ENCODE results near the gene AFDN. TPM values are rescaled to one million over a fixed set of nuclear protein-coding genes. Genes with fewer than 3 reads are reported as not detected.
A peak's percentile ranks its signal among the peaks of the same experiment; 100 is the strongest.

Gene AFDN
- total and polyA plus RNA-seq, 2 donors, result 15.3 to 16.7 TPM

DNA sequence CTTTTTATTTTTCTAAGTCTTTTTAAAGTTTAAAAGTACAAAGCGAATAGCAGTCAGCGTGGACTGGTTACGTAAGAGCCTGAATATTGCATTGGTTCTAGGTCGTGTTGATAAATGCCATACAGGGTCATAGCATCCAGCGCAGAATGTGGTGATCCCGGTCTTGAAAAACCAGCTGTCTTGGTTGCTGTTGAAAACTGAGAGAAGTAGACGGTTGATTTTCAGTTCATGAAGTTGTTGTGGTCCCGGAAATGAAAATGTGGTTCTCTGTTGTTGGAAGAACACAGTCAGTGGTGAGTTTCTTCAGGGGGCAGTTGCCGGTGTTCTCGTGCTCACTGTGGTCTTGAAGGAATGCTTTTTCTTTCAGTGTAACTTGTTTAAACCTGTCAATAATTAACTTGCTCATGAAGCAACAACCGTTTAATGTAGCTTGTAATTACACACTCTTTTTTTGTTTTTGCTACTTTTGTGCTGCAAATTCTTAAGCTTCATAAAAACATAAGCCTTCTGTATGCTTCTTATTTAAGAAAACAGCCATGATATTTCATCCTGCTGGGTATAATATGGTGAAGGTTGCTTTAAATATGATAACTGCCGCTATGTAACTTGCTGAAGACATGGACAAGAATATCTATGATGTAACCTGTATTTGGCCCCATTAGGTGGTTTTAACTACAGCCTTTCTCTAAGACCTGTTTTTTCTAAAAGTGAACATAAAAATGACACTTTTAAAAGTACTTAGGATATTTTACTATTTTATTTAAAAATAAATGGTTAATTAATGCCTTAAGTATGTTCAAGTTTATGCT, 106.0 kb downstream of the AFDN start:
- H3K27ac ChIP-seq (ENCODE audit: low read depth in 1 of 2, low read length in 1 of 2), result peak overlapping the region in 1 of 2 donors; percentile 42
- WGBS, result 93% methylated on average over 12 of the region's 12 CpGs
- H3K4me3 ChIP-seq (ENCODE audit: low read length in 2 of 2), result no peak overlapping the region
- peaks cover 0 to 3% of the 10 kb centered on the region in 2 donors for H3K4me1 ChIP-seq (ENCODE audit: control insufficient read depth in 2 of 2, insufficient read depth in 2 of 2, low read length in 2 of 2)
- no peaks in the 10 kb centered on the region for H3K27me3 ChIP-seq (ENCODE audit: control insufficient read depth in 2 of 2, insufficient read depth in 1 of 2, low read length in 1 of 2)
- DNase-seq (ENCODE audit: low read depth in 6 of 9, low spot score in 9 of 9), result peak in 1 of 9 donors; percentile 13
- H3K9me3 ChIP-seq (ENCODE audit: control insufficient read depth in 2 of 2, insufficient read depth in 1 of 2, low read length in 1 of 2), result no peaks in the 10 kb centered on the region
- no peaks in the 10 kb centered on the region for H3K36me3 ChIP-seq (ENCODE audit: control insufficient read depth in 2 of 2, insufficient read depth in 2 of 2, low read length in 1 of 2)

DNA sequence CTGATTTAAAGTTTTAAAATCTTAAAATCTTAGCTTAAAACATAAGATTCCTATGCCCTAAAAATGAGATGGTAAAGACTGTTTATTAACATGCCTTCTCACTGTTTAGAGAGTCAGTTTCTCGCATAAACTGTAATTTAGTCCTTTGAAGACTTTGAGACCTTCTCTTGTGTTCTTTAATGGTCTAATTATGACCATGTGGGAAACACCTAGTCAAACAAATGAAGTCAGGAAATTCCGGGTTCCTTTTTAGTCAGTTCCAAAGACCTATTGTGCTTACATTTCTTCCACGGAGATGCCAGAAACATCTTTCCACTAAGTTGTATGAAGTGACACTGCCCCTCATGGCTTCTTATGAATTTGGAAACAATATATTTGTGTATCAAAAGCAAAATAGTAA, 106.6 kb downstream of the AFDN start:
- Histone ChIP-seq H3K27me3 (ENCODE audit: control insufficient read depth in 2 of 2, insufficient read depth in 1 of 2, low read length in 1 of 2) (no peaks in the 10 kb centered on the region), H3K27ac (ENCODE audit: low read depth in 1 of 2, low read length in 1 of 2) (no peak overlapping the region), H3K9me3 (ENCODE audit: control insufficient read depth in 2 of 2, insufficient read depth in 1 of 2, low read length in 1 of 2) (no peaks in the 10 kb centered on the region), H3K4me3 (ENCODE audit: low read length in 2 of 2) (no peak overlapping the region), H3K4me1 (ENCODE audit: control insufficient read depth in 2 of 2, insufficient read depth in 2 of 2, low read length in 2 of 2) (peaks cover 0 to 3% of the 10 kb centered on the region in 2 donors), H3K36me3 (ENCODE audit: control insufficient read depth in 2 of 2, insufficient read depth in 2 of 2, low read length in 1 of 2) (no peaks in the 10 kb centered on the region)
- WGBS, result 93% methylated on average over 3 of the region's 3 CpGs
- DNase-seq (ENCODE audit: low read depth in 6 of 9, low spot score in 9 of 9), result no peak

DNA sequence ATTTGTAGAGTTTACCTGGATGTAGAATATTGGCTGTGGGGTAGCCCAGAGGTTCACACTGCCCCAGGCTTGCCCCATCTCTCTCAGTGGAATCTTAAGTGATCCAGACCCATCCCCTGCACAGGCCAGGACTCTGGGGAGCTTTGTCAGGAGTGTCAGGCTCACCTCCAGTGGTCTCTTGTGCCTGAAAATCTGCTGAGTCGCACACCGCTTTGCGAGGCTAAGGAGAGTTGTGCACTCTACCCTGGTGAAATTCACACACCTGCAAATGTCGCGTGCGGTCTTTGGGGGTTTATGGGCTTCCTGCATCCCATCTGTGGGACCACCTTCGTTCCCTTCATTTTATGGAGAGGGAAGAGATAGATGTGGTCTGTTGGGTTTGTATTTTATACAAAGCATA, 107.1 kb downstream of the AFDN start:
- Histone ChIP-seq H3K4me3 (ENCODE audit: low read length in 2 of 2) (no peak overlapping the region), H3K27me3 (ENCODE audit: control insufficient read depth in 2 of 2, insufficient read depth in 1 of 2, low read length in 1 of 2) (no peaks in the 10 kb centered on the region), H3K36me3 (ENCODE audit: control insufficient read depth in 2 of 2, insufficient read depth in 2 of 2, low read length in 1 of 2) (no peaks in the 10 kb centered on the region), H3K9me3 (ENCODE audit: control insufficient read depth in 2 of 2, insufficient read depth in 1 of 2, low read length in 1 of 2) (no peaks in the 10 kb centered on the region), H3K27ac (ENCODE audit: low read depth in 1 of 2, low read length in 1 of 2) (no peak overlapping the region), H3K4me1 (ENCODE audit: control insufficient read depth in 2 of 2, insufficient read depth in 2 of 2, low read length in 2 of 2) (peaks cover 0 to 3% of the 10 kb centered on the region in 2 donors)
- WGBS, result 70% methylated on average over 7 of the region's 7 CpGs
- no peak for DNase-seq (ENCODE audit: low read depth in 6 of 9, low spot score in 9 of 9)

DNA sequence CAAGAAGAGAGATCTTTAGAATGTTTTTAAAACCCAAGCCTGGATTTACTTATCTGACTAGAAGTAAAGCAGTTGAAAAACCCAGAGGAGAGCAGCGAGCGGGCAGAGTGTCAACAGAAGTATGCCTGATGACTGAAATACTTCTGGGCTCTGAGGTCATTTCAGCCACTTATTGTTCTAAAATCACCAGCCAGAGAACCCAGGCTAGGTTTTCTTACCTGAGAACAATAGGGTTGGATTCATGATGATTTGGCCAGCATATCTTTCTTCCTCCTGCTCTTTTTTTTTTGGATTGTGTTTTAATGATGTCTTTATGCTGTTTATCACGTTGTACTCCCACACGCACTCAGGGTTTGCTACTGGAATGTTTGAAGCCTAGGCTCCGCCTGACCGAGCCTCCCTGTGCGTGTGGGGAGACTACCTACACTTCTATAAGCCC, 107.7 kb downstream of the AFDN start:
- Histone ChIP-seq H3K4me3 (ENCODE audit: low read length in 2 of 2) (no peak overlapping the region), H3K9me3 (ENCODE audit: control insufficient read depth in 2 of 2, insufficient read depth in 1 of 2, low read length in 1 of 2) (no peaks in the 10 kb centered on the region), H3K27ac (ENCODE audit: low read depth in 1 of 2, low read length in 1 of 2) (no peak overlapping the region), H3K27me3 (ENCODE audit: control insufficient read depth in 2 of 2, insufficient read depth in 1 of 2, low read length in 1 of 2) (no peaks in the 10 kb centered on the region), H3K4me1 (ENCODE audit: control insufficient read depth in 2 of 2, insufficient read depth in 2 of 2, low read length in 2 of 2) (peaks cover 0 to 3% of the 10 kb centered on the region in 2 donors), H3K36me3 (ENCODE audit: control insufficient read depth in 2 of 2, insufficient read depth in 2 of 2, low read length in 1 of 2) (no peaks in the 10 kb centered on the region)
- no peak for DNase-seq (ENCODE audit: low read depth in 6 of 9, low spot score in 9 of 9)
- WGBS, result 95% methylated on average over 7 of the region's 7 CpGs

DNA sequence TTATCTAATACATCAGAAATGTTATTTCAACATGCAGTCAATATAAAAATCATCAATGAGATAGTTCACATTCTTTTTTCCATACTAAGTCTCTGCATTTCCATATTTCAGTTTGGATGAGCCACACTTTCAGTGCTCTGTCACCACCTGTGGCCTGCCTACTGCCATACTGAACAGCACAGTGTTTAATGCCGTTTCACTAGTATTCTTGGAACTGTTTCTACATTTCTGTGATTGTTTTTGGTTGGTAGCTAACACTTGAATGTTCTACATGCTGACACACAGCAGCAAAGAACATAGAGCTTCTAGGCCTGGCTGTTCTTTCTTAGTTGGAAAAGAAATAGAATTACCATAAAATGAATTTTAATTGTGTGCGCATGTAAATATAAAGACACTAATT, 109.3 kb downstream of the AFDN start:
- Histone ChIP-seq H3K9me3 (ENCODE audit: control insufficient read depth in 2 of 2, insufficient read depth in 1 of 2, low read length in 1 of 2) (no peaks in the 10 kb centered on the region), H3K27ac (ENCODE audit: low read depth in 1 of 2, low read length in 1 of 2) (no peak overlapping the region), H3K27me3 (ENCODE audit: control insufficient read depth in 2 of 2, insufficient read depth in 1 of 2, low read length in 1 of 2) (no peaks in the 10 kb centered on the region), H3K4me1 (ENCODE audit: control insufficient read depth in 2 of 2, insufficient read depth in 2 of 2, low read length in 2 of 2) (peaks cover 0 to 3% of the 10 kb centered on the region in 2 donors), H3K36me3 (ENCODE audit: control insufficient read depth in 2 of 2, insufficient read depth in 2 of 2, low read length in 1 of 2) (no peaks in the 10 kb centered on the region), H3K4me3 (ENCODE audit: low read length in 2 of 2) (no peak overlapping the region)
- WGBS, result 91% methylated on average over 2 of the region's 2 CpGs
- DNase-seq (ENCODE audit: low read depth in 6 of 9, low spot score in 9 of 9), result no peak

DNA sequence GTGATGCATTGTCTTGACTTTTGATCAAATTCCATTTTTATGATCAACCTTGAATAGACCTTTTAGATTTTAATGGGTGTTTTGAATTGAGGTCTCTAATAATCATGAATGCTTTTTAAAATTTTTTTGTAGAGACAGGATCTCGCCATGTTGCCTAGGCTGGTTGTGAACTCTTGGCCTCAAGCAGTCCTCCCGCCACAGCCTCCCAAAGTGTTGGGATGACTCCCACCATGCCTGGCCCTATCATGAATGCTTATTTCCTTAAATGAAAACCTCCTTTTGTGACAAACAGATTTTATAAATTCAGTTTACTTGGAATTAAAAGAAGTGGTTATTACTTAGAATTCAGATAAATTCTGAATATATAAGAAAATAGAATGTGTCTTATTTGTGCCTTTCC, 110.6 kb downstream of the AFDN start:
- DNase-seq (ENCODE audit: low read depth in 6 of 9, low spot score in 9 of 9), result no peak
- Histone ChIP-seq H3K27me3 (ENCODE audit: control insufficient read depth in 2 of 2, insufficient read depth in 1 of 2, low read length in 1 of 2) (no peaks in the 10 kb centered on the region), H3K9me3 (ENCODE audit: control insufficient read depth in 2 of 2, insufficient read depth in 1 of 2, low read length in 1 of 2) (no peaks in the 10 kb centered on the region), H3K27ac (ENCODE audit: low read depth in 1 of 2, low read length in 1 of 2) (no peak overlapping the region), H3K4me1 (ENCODE audit: control insufficient read depth in 2 of 2, insufficient read depth in 2 of 2, low read length in 2 of 2) (peaks cover 0 to 3% of the 10 kb centered on the region in 2 donors), H3K4me3 (ENCODE audit: low read length in 2 of 2) (no peak overlapping the region), H3K36me3 (ENCODE audit: control insufficient read depth in 2 of 2, insufficient read depth in 2 of 2, low read length in 1 of 2) (no peaks in the 10 kb centered on the region)
- WGBS, result 98% methylated on average over 2 of the region's 2 CpGs

DNA sequence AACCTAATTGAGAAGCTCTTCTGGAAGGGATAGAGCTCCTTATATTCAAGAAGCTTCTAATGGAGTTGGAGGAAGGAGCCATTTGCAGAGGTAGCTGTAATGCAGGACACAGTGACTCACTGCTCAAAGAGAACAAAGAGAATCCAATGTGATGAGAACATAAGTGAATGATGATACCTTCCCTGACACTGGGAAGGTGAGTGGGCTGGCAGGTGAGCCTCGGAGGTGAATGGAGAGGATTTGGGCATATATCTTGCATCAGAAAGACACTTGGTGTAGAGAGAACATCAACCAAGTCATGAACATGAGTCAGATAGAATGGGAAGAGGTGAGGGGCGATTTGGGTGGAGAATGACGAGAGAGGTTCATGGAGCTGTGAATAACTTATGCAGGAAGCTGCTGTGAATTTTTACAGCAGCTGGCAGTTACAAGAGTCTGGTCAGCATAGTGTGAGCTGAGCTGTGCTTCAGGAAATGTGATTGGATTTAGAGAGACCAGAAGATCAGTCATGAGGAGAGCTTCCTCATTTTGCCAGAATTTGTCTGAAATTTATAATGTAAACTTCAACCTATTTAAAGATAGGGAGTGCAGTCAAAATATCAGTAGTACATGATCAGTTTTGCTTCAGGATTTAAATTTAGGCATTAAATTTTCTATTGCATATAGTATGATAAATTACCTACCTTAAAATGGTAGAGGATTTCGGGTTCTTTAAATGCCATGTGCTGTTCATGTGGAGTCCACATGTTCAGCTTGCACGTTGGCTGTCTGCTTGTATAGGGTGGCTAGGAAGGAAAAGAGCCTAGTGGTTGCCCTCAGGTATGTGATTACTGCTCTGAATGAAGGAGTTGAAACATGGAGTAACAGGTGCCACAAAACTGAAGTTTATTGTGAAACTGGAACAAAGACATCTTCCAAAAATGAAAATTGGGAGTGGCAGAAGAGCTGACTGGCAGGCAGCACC, 111.5 kb downstream of the AFDN start:
- 36% methylated on average over 5 of the region's 5 CpGs for WGBS
- no peaks in the 10 kb centered on the region for H3K36me3 ChIP-seq (ENCODE audit: control insufficient read depth in 2 of 2, insufficient read depth in 2 of 2, low read length in 1 of 2)

DNA sequence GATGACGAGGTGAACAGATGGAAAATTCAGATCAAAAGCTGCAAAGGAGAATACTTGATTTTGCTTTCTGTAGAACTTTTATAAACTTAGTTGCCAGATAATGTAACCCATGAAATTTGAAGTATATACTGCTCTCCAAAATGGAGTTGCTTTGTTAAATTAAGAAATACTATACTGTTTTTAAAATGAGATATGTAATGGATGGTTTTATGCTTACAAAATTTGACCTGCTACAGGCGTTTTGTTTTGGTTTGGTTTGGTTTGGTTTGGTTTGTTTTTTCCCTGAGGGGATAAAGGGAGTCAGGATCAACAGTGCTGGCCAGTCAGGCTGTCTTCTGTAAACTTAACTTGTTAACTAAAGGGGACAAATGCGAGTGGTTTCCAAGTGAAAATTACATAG, 115.1 kb downstream of the AFDN start:
- Histone ChIP-seq H3K27ac (ENCODE audit: low read depth in 1 of 2, low read length in 1 of 2) (no peak overlapping the region), H3K4me1 (ENCODE audit: control insufficient read depth in 2 of 2, insufficient read depth in 2 of 2, low read length in 2 of 2) (no peaks in the 10 kb centered on the region), H3K9me3 (ENCODE audit: control insufficient read depth in 2 of 2, insufficient read depth in 1 of 2, low read length in 1 of 2) (no peaks in the 10 kb centered on the region), H3K36me3 (ENCODE audit: control insufficient read depth in 2 of 2, insufficient read depth in 2 of 2, low read length in 1 of 2) (no peaks in the 10 kb centered on the region), H3K27me3 (ENCODE audit: control insufficient read depth in 2 of 2, insufficient read depth in 1 of 2, low read length in 1 of 2) (no peaks in the 10 kb centered on the region), H3K4me3 (ENCODE audit: low read length in 2 of 2) (no peak overlapping the region)
- WGBS, result 92% methylated on average over 3 of the region's 3 CpGs
- DNase-seq (ENCODE audit: low read depth in 6 of 9, low spot score in 9 of 9), result no peak

More for the DNA sequence above, 111.5 kb downstream of the AFDN start:
- Histone ChIP-seq H3K4me1 (ENCODE audit: control insufficient read depth in 2 of 2, insufficient read depth in 2 of 2, low read length in 2 of 2) (peaks cover 0 to 3% of the 10 kb centered on the region in 2 donors), H3K27me3 (ENCODE audit: control insufficient read depth in 2 of 2, insufficient read depth in 1 of 2, low read length in 1 of 2) (no peaks in the 10 kb centered on the region), H3K4me3 (ENCODE audit: low read length in 2 of 2) (no peak overlapping the region), H3K9me3 (ENCODE audit: control insufficient read depth in 2 of 2, insufficient read depth in 1 of 2, low read length in 1 of 2) (no peaks in the 10 kb centered on the region), H3K27ac (ENCODE audit: low read depth in 1 of 2, low read length in 1 of 2) (no peak overlapping the region)
- DNase-seq (ENCODE audit: low read depth in 6 of 9, low spot score in 9 of 9), result no peak

DNA sequence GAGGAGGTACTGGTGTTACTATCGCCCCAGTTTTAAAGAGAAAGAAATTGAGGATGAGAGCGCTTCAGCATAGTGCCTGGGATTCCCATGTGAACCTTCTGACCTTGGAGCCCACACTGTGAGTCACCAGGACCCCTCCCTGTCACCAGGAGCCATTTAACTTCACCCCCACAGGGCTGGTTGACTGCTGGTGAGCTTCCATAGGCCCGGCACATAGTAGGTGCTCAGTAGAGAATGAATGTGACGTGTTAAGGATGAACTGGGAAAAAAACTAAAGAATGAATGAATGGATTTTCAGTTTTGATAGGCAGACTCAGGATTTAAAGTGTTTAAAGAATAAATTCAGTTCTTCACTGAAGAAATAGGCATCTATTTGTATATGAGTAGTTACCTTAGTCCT, 117.4 kb downstream of the AFDN start:
- no peak for DNase-seq (ENCODE audit: low read depth in 6 of 9, low spot score in 9 of 9)
- Histone ChIP-seq H3K36me3 (ENCODE audit: control insufficient read depth in 2 of 2, insufficient read depth in 2 of 2, low read length in 1 of 2) (no peaks in the 10 kb centered on the region), H3K4me1 (ENCODE audit: control insufficient read depth in 2 of 2, insufficient read depth in 2 of 2, low read length in 2 of 2) (no peaks in the 10 kb centered on the region), H3K27me3 (ENCODE audit: control insufficient read depth in 2 of 2, insufficient read depth in 1 of 2, low read length in 1 of 2) (no peaks in the 10 kb centered on the region), H3K9me3 (ENCODE audit: control insufficient read depth in 2 of 2, insufficient read depth in 1 of 2, low read length in 1 of 2) (no peaks in the 10 kb centered on the region), H3K27ac (ENCODE audit: low read depth in 1 of 2, low read length in 1 of 2) (no peak overlapping the region), H3K4me3 (ENCODE audit: low read length in 2 of 2) (no peak overlapping the region)
- 98% methylated on average over 4 of the region's 4 CpGs for WGBS

Data from thymus (tissue), 11 donors.